ENCODE data around the gene CEP44. TPM values are rescaled to one million over a fixed set of nuclear protein-coding genes. Genes with fewer than 3 reads are reported as not detected.

Gene CEP44
- total RNA-seq, 1 donor from 2014 or later, result 14.1 TPM

DNA sequence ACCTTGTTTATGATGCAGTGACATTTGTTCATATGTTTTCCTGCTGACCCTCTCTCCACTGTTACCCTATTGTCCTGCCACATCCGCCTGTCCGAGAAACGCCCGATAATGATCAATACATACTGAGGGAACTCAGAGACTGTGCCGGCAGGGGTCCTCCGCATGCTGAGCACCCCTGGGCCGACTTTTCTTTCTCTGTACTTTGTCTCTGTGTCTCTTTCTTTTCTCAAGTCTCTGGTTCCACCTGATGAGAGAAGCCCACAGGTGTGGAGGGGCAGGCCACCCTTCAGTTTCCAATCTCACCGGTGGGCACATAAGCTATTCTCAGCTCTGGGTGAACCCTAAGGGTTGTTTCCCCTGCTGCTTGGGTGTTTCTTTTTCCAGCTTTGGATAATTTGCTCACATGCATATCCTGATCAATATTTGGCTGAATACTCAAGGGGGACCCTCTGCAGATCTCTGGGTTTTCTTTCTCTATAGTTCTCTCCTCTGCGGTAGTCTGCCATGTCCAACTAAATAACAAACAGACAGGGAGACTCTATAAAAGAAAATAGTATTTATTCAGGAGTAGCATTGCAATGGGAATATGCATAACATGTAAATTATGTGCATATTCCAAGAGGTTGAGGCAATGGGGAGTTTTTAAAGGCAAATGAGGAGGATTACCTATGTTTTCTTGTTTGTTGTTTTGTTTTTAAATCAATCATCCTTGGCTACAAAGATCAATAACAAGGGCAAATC, 97.2 kb downstream of the CEP44 start:
- no peak for DNase-seq (ENCODE audit: extremely low spot score, unreplicated experiment)
- TF ChIP-seq, protein P1, sequence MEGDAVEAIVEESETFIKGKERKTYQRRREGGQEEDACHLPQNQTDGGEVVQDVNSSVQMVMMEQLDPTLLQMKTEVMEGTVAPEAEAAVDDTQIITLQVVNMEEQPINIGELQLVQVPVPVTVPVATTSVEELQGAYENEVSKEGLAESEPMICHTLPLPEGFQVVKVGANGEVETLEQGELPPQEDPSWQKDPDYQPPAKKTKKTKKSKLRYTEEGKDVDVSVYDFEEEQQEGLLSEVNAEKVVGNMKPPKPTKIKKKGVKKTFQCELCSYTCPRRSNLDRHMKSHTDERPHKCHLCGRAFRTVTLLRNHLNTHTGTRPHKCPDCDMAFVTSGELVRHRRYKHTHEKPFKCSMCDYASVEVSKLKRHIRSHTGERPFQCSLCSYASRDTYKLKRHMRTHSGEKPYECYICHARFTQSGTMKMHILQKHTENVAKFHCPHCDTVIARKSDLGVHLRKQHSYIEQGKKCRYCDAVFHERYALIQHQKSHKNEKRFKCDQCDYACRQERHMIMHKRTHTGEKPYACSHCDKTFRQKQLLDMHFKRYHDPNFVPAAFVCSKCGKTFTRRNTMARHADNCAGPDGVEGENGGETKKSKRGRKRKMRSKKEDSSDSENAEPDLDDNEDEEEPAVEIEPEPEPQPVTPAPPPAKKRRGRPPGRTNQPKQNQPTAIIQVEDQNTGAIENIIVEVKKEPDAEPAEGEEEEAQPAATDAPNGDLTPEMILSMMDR (IDR thresholded peaks at IDR 0.05), result no peak
- Mint-ChIP-seq H3K9me3 (ENCODE audit: unreplicated experiment) (no peaks in the 10 kb centered on the region), H3K27me3 (ENCODE audit: unreplicated experiment) (peaks cover 50% of the 10 kb centered on the region), H3K4me1 (ENCODE audit: unreplicated experiment) (no peaks in the 10 kb centered on the region), H3K4me3 (ENCODE audit: unreplicated experiment) (no peak overlapping the region), H3K27ac (ENCODE audit: unreplicated experiment) (no peak overlapping the region), H3K36me3 (ENCODE audit: unreplicated experiment) (no peaks in the 10 kb centered on the region)

GRCh38 chr4:174381440-174381800, 97.7 kb downstream of the CEP44 start:
- TF ChIP-seq, protein P1 (IDR thresholded peaks at IDR 0.05), result no peak
- H3K36me3 Mint-ChIP-seq (ENCODE audit: unreplicated experiment), result no peaks in the 10 kb centered on the region
- DNase-seq (ENCODE audit: extremely low spot score, unreplicated experiment), result no peak
- H3K4me3 Mint-ChIP-seq (ENCODE audit: unreplicated experiment), result no peak overlapping the region
- H3K27me3 Mint-ChIP-seq (ENCODE audit: unreplicated experiment), result peaks cover 50% of the 10 kb centered on the region
- no peaks in the 10 kb centered on the region for H3K4me1 Mint-ChIP-seq (ENCODE audit: unreplicated experiment)
- H3K27ac Mint-ChIP-seq (ENCODE audit: unreplicated experiment), result no peak overlapping the region
- no peaks in the 10 kb centered on the region for H3K9me3 Mint-ChIP-seq (ENCODE audit: unreplicated experiment)

Other genes with a start within 250 kb of the CEP44 start
- gene FBXO8, start 244 bp upstream of the CEP44 start, total RNA-seq, result 21.1 and 22.0 TPM in 2 replicates
- gene HPGD, start 238.6 kb downstream of the CEP44 start, total RNA-seq, result not detected in 2 replicates